GM04504 (cell line): ENCODE measurements around the gene STAG2.
A peak's percentile ranks its signal among the peaks of the same experiment; 100 is the strongest.
"Not testable (repeated sequence)": the region's sequence is repeated elsewhere in the genome, so short reads cannot be mapped to it uniquely, and the experiment has no call there.

Source experiments
- DNase-seq: peaks from one replicate; pipeline ENCODE4 v3.0.0-alpha.2; 2012; ENCODE audit warnings: low read depth

STAG2 gene

DNA sequence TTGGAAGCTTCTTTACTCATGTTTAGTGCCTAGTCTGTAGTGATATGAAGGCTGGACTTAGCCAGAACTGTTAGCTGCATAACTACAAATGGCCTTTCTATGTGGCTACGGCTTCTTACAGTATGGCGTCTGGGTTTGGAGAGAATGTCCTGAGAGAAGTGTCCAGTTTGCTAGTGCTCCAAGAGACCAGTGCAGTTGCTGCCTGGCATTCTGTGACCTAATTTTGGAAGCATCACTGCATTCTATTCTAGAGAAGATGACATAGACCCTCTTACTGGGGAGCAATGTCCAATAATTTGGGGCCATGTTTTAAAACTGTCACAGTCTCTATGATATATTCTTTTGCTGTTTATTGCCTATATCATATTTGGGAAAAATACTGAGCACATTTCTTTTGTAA, 74.2 kb downstream of the STAG2 start:
- DNase-seq = no peak

DNA sequence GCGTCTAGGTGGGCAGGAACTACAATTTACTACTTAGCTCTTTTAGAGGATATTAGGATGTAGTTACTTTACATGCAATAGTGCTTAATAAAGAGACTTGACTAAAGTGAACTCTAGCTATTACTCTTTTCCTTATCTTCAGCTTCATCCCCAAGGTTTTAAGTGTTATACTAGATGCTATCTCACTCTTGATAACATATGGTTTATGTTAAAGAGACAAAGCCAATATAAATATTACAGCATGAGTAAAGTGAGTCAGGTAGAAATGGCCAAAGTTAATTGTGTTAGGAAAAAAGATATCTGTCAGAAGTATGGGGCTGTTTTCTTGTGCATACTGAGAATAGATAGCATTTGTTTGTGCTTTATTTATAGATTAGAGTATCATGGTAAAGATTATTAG, 80.5 kb downstream of the STAG2 start:
- DNase-seq = no peak

DNA sequence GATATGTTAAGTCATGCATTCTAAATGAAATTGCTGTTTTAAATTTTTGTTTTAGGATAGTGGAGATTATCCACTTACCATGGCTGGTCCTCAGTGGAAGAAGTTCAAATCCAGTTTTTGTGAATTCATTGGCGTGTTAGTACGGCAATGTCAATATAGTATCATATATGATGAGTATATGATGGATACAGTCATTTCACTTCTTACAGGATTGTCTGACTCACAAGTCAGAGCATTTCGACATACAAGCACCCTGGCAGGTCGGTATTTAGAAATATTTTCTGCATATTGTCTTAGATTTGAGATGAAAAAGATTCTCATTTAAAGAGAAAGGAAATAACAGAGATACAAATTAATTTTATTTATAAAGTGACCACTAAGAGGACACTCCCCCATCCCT, 83.6 kb downstream of the STAG2 start:
- no peak for DNase-seq

DNA sequence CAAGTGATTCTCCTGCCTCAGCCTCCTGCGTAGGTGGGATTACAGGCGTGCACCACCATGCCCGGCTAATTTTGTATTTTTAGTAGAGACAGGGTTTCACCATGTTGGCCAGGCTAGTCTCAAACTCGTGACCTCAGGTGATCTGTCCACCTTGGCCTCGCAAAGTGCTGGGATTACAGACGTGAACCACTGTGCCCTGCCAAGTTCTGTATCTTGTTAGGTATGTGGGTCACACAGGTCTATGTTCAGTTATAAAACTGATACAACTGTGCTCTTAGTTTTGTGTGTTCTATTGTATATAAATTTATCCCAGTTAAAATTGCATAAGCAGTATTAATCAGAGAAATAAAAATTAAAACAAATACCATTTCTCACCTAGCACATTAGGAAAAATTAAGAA, 122.9 kb downstream of the STAG2 start:
- DNase-seq = not testable (repeated sequence)

DNA sequence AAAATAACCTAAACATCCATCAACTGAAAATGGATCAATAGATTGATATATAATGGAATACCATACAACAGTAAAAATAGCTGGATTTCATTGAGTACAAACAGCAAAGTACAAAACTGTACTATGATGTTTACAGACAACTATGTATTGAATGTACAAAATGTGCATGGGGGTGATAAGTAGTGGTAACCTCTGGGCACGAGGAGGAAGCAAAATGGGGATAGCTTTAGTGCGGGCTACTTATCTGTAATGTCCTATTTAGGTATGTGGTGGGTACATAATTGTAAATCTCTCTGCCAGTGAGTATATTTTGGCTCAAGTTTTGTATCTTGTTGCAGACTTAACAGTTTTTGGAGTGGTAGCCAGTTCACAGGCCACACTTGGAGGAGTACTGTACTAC, 123.6 kb downstream of the STAG2 start:
- no peak for DNase-seq

DNA sequence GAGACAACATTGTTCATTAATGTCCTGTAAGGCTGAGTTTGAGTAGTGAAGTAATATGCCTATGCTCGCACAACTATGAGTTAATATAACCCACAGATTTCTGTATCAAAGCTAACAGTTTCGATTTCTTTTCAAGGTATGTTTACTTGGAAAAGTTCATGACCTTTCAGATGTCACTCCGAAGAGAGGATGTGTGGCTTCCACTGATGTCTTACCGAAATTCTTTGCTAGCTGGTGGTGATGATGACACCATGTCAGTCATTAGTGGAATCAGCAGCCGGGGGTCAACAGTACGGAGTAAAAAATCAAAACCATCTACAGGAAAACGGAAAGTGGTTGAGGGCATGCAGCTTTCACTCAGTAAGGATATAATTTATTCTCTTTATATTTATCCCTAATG, 124.9 kb downstream of the STAG2 start:
- DNase-seq = no peak

DNA sequence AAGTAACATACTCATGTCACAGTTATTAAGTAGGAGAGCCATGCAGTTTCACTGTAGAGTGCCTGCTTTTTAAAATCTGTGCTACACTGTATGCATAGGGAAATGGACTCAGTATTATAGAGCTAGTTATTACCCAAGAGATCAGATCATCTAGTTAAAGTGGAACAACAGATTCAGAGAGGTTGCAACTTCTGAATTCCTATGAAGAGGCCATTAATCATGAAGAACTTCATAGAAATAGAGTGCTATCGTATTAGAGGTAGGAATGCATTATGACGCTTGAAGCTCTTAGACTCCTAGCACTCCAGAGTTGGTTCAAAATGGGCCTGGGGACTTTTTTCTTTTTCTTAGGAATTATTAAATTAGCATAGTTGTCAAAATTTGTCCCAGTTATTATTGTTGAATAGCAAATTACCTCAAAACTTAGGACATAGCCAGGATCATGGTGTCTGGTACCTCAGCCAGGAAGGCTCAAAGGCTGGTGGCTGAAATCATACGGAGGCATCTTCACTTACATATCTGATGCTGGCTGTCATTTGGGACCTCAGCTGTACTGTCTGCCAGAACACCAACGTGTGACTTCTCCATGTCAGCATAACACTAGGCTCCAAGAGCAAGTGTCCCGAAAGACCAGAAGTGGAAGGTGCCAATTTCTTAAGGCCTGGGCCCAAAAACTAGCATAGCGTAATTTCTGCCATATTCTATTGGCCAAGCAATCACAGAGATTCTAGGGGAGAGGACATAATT, 125.7 kb downstream of the STAG2 start:
- DNase-seq = no peak

DNA sequence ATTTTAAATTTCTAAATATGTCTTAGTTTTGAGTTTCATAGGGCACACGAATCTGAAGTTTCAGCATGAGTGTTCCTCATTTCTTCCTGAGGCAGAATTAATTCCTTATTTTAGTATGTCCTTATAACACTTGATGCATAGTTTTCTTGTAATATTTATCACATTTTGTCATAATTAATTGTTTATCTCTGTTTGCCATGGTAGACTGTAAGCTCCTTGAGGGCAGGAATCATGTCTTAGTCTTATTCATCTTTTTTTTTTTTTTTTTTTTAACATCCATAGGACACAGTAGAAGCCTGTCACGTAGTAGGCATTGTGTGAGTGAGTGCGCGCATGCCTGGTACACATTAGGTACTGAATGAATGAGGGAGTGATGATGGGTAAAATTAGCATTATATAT, 131.7 kb downstream of the STAG2 start:
- no peak for DNase-seq

DNA sequence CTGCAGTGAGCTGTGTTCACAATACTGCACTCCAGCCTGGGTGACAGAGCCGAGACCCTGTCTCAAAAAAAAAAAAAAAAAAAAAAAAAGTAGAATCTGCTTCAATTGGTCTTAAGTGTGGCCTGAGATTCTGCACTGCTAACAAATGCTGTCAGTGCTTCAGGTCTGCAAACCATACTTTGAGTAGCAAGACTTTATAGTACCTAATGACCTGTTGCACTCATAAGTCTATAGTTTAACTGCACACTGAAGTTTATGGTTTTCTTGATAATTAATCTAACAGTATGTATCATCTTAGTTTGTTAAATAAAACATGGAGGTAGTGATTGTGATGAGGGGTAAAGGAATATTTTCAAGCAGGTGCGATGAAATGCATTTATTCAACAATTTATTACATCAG, 135.6 kb downstream of the STAG2 start:
- DNase-seq = no peak

DNA sequence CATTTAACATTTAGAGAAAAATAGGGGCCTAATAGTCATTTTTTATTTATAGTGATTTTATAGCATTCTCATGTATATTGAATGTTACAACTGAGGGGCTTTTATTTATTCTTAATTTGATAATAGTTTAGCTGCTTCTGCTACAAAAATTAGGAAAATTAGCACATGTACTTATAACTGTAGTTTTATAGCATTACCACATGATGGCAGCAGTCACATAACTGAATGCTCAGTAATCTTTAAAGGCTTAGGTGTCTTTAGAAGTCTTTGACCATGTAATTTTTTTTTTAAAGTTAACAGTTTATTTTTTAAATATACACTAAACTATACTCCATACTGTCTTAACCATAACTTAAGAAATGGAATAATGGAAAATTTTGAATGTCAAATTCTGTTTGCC, 136.6 kb downstream of the STAG2 start:
- DNase-seq = peak; percentile 2

DNA sequence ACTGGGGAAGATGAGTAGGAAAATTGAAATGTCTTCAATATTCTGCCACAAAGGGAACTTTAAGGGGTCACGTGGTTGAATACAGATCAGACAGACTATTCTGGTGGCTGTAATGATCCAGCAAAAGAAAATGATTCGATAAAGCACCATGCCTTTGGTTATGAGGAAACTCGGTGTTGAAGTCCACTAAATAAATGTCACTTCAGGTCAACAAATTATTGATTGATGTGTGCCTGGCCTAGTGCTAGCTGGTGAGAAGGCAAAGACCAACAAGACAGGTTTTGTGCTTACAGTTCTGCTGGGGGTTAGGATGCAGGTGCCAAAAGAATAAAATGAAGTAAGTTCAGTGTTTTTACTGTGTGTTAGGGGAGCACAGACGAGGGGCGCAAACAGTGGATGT, 142.5 kb downstream of the STAG2 start:
- no peak for DNase-seq

DNA sequence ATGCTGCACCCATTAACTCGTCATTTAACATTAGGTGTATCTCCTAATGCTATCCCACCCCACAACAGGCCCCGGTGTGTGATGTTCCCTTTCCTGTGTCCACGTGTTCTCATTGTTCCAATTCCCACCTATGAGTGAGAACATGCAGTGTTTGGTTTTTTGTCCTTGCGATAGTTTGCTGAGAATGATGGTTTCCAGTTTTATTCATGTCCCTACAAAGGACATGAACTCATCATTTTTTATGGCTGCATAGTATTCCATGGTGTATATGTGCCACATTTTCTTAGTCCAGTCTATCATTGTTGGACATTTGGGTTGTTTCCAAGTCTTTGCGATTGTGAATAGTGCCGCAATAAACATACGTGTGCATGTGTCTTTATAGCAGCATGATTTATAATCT, 143.0 kb downstream of the STAG2 start:
- not testable (repeated sequence) for DNase-seq

DNA sequence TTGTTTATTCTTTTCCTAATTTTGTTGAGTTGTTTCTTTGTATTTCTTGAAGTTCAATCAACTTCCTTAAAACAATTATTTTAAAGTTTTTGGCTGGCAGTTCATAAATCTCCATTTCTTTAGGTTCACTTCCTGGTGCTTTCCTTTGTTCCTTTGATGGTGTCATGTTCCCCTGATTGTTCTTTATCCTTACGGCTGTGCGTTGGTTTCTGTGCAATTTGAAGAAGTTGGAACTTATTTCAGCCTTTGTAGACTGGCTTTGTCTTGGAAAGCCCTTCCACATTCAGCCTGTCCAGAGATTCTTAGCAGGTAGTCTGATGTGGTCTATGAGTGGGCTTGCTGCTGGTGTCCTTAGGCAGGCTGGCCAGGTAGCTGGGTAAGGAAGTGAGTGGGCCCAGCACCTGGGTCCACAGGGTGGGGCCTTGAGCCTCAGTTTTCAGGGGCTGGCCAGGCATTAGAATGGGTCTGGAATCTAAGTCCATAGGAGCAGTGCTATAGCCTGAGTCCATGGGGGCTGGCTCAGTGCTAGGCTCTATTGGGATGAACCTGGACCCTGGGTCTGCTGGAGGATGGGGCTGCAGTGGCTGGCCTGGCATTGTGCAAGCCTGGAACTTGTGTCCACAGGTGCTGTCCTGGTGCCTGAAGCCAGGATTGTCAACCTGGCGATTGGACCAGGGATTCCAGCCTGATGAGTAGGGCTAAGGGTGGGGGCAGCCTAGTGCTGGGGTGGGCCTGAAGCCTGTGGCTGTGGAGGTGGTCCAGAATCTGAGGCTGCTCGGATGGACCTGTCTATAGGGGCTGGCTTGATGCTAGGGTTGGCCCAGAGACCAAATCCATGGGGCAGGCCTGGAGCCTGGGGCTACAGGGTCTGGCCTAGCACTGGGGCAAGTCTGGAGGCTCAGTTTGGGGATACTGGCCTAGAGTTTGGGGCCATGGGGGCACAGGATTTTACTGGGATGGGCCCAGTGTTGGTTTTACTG, 152.4 kb downstream of the STAG2 start:
- no peak for DNase-seq

DNA sequence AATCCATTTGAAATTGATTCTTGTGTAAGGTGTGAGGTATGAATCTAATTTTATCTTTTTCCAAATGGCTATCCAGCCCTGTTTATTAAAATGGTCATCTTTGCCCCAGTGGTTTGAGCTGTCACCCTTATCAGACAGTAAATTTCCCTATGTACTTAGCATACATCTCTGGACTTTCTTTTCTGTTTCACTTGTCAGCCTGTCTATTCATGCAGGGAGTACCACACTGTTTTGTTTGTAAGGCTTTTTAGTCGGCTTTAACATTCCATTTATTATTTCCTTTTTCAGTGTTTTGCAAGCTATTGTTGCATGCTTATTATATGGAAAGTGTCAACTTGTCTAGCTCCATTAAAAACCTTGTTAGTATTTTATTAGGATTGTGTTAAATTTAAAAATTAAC, 155.8 kb downstream of the STAG2 start:
- DNase-seq = no peak

DNA sequence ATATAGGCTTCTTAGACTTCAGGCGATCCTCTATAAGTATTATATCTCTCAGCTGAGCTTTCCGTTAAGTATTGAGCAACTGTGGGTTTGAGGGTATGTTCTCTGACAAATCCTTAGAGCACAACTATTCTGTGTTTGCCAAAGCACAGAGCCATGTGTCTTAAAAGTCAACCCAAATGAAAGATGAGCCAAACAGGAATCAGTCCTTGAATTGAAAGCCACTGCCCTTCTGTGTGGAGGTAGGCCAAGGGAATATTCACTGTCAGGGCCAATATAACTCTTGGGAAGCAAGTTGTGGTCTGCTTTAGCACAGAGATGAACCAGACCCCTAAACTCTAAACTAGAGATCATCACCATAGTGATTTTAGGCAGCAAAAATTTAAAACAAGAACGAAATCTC, 164.0 kb downstream of the STAG2 start:
- no peak for DNase-seq

DNA sequence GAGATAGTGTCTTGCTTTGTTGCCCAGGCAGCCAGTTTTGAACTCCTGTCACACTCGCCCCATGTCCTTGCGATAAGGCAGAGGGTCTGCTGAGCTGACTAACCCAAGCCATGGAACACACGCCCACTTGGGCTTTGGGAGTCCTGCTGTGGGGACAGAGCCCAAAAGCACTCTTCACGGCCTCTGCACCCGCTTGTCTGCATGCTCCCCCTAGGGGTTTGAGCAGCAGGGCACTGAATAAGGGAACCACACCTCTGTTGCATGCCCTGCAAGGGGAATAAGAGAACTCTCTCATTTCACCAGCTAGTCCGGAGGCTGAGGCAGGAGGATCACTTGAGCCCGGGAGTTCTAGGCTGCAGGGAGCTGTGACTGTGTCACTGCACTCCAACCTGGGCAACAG, 166.0 kb downstream of the STAG2 start:
- no peak for DNase-seq

DNA sequence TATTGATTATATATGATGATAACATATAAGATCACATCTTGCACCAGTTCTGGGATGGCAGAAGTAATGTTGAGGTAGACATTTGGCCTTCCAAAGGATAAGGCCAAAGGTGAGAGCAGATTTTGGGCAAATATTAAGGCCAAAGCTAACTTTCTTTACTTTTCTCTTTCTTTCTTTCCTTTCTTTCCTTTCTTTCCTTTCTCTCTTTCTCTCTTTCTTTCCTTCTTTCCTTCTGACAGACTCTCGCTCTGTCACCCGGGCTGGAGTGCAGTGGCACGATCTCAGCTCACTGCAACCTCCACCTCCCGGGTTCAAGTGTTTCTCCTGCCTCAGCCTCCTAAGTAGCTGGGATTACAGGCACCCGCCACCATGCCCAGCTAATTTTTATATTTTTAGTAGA, 170.9 kb downstream of the STAG2 start:
- not testable (repeated sequence) for DNase-seq

DNA sequence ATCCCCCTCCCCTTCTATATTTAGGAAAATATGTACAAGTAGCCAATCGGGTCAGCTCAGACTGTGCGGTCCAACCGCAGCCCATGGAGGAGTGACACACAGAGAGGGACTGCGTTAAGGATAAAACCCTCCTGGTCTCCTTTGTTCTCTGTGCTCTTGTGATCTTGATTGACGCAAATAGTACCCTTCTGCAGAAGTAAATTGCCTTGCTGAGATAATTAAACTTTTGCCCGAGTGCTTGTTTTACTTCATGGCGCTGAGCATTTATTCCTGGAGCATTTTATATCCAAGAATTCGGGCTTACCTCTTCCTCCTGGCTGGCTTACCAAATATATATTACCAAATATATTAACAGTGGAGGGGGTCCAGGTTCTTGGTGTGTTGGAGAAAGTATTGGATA, 184.2 kb downstream of the STAG2 start:
- DNase-seq = no peak

DNA sequence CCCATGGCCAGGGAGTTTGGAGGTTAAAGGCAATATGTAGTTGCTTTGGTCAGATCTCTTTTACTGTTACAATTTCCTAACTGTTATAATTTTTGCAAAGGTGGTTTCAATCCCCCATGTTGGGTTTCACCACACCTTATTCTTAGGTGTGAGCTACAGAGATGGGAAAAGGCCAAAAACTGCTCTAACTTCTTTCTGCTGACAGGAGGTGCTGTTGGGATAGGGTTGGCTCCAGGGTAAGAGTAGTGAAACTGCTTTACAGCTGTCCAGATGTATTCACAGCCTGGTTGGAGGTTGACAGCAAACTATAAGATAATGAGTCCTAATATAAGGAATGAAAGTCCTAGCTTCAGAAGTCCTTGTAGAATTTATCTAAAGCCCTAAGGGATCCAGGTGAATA, 189.7 kb downstream of the STAG2 start:
- DNase-seq = no peak
